H1 (cell line): ENCODE data around the gene TYW1B.
"Not testable (repeated sequence)": the region's sequence is repeated elsewhere in the genome, so short reads cannot be mapped to it uniquely, and the experiment has no call there.

Experiments
- ATF3 ChIP-seq: IDR thresholded peaks from 2 replicates; pipeline ENCODE4 v1.6.1; 2011; ENCODE audit warnings: low read depth, mild to moderate bottlenecking, low read length; ENCODE audit not compliant: insufficient read depth
- BRCA1 ChIP-seq: IDR thresholded peaks from 2 replicates; pipeline ENCODE4 v1.6.1; 2012; ENCODE audit warnings: low read depth, low read length, improper control_type of control experiment
- CHD2 ChIP-seq: IDR thresholded peaks from 2 replicates; pipeline ENCODE4 v1.6.1; 2012; ENCODE audit warnings: low read length, improper control_type of control experiment
- CREB1 ChIP-seq: IDR thresholded peaks from 2 replicates; pipeline ENCODE4 v1.6.1; 2012; ENCODE audit warnings: inconsistent platforms
- CTCF ChIP-seq, 3 experiments: IDR thresholded peaks; 1 replicate in 2 of 3; 2 replicates in 1 of 3; pipeline versions ENCODE4 v1.5.1 to v1.6.1; 2011; ENCODE audit warnings: low read length in 3 of 3, mild to moderate bottlenecking in 3 of 3, inconsistent platforms in 2 of 3, low read depth in 1 of 3, moderate library complexity in 1 of 3; ENCODE audit not compliant: insufficient read depth in 1 of 3; ENCODE audit errors: control extremely low read depth in 1 of 3
- EP300 ChIP-seq, 2 experiments: IDR thresholded peaks; 1 replicate in 1 of 2; 2 replicates in 1 of 2; pipeline ENCODE4 v1.6.1; 2011 to 2012; ENCODE audit warnings: low read depth in 2 of 2, low read length in 2 of 2, mild to moderate bottlenecking in 2 of 2, borderline replicate concordance in 1 of 2, inconsistent platforms in 1 of 2, moderate library complexity in 1 of 2
- EZH2 ChIP-seq: fragments of 200-600 bp; sonication (generic); IDR thresholded peaks from 2 replicates; pipeline ENCODE4 v1.7.1; 2012; ENCODE audit warnings: low read depth, mild to moderate bottlenecking, moderate library complexity, low read length, inconsistent platforms; ENCODE audit not compliant: severe bottlenecking
- JUND ChIP-seq: IDR thresholded peaks from 2 replicates; pipeline ENCODE4 v1.6.1; 2011; ENCODE audit warnings: mild to moderate bottlenecking, improper control_type of control experiment, low read length
- KDM5A ChIP-seq: fragments of 200-600 bp; IDR thresholded peaks from 2 replicates; pipeline ENCODE4 v1.7.1; 2012; ENCODE audit warnings: mild to moderate bottlenecking, low read length, inconsistent platforms, mixed read lengths
- POLR2A ChIP-seq, 2 experiments: IDR thresholded peaks; 1 replicate in 1 of 2; 2 replicates in 1 of 2; pipeline ENCODE4 v1.6.1; 2011; ENCODE audit warnings: low read depth in 2 of 2, low read length in 2 of 2, mild to moderate bottlenecking in 2 of 2; ENCODE audit errors: control extremely low read depth in 1 of 2

- not testable (repeated sequence) for TF ChIP-seq CREB1; JUND; CTCF (IDR thresholded peaks at IDR 0.05; ENCODE audit: control extremely low read depth in 1 of 3, insufficient read depth in 1 of 3, low read depth in 1 of 3, low read length in 3 of 3); KDM5A; EP300 (IDR thresholded peaks at IDR 0.05; ENCODE audit: borderline replicate concordance in 1 of 2, low read depth in 2 of 2, low read length in 2 of 2); EZH2; ATF3; POLR2A (IDR thresholded peaks at IDR 0.05; ENCODE audit: control extremely low read depth in 1 of 2, low read depth in 2 of 2, low read length in 2 of 2); CHD2; BRCA1
Observed at GRCh38 chr7:72626428-72627011, 201.5 kb downstream of the TYW1B start.
